ENCODE results near the gene NOX4. TPM values are rescaled to one million over a fixed set of nuclear protein-coding genes. Genes with fewer than 3 reads are reported as not detected.

Gene NOX4
- total RNA-seq, 3 donors from 2014 or later: 0.65 to 1.2 TPM; not detected in 1

DNA sequence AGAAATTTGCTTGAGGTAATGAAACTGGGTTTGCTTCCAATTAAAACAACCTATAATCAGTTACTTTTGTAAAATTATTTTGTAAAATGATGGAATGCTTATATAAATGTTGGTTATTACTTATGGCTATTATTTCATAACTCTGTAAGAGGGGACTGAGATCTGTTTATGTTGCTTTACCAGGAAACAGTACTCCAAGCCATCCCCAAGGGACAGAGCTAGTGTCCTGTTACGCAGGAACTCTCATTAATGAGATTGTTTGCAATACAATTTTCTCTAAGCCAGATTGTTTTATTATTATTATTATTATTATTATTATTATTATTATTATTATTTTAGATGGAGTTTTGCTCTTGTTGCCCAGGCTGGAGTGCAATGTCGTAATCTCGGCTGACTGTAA is 2.3 kb upstream of the NOX4 start:
- intact Hi-C loops (cut with DNase I, micrococcal nuclease): no loop called here
- ATAC-seq (no peak), DNase-seq (no peak)
- Histone ChIP-seq H3K4me1 (ENCODE audit: low read depth) (no peaks in the 10 kb centered on the region), H3K9me3 (no peaks in the 10 kb centered on the region), H3K4me3 (no peak overlapping the region), H3K36me3 (ENCODE audit: low read depth) (no peaks in the 10 kb centered on the region)
- TF ChIP-seq CTCF (IDR thresholded peaks at IDR 0.05): no peak

- no peaks in the 10 kb centered on the region for H3K9me3 ChIP-seq
- no peak for DNase-seq
- intact Hi-C loops (cut with DNase I, micrococcal nuclease): no loop called here
- no peaks in the 10 kb centered on the region for H3K36me3 ChIP-seq (ENCODE audit: low read depth)
- H3K4me1 ChIP-seq (ENCODE audit: low read depth): no peaks in the 10 kb centered on the region
- no peak overlapping the region for H3K4me3 ChIP-seq
- no peak for ATAC-seq
- TF ChIP-seq CTCF (IDR thresholded peaks at IDR 0.05): no peak
These were observed 584 bp downstream of the NOX4 start for GRCh38 chr11:89490602-89490980.

DNA sequence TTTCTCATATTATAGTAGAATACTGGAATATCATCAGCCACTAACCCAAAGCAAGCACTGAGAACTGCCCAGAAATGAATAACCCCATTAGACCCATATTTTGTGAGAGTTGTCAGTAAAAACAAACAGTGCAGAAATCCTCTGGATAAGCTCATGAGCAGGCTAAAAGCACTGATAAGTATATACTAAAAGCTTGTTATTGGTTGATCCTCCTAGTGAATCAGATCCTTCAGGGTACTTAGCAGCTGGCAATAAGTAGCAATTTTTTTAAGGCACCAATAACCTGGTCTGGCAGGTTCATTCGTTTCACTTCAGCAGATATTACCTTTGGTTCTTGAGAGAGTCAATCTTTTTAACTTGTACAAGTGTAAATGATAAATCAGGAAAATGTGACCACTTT is 1.2 kb downstream of the NOX4 start:
- no peak overlapping the region for H3K4me3 ChIP-seq
- no peaks in the 10 kb centered on the region for H3K36me3 ChIP-seq (ENCODE audit: low read depth)
- intact Hi-C loops (cut with DNase I, micrococcal nuclease): no loop called here
- no peak for TF ChIP-seq CTCF (IDR thresholded peaks at IDR 0.05)
- ATAC-seq (no peak), DNase-seq (no peak)
- H3K4me1 ChIP-seq (ENCODE audit: low read depth): no peaks in the 10 kb centered on the region
- no peaks in the 10 kb centered on the region for H3K9me3 ChIP-seq

GRCh38 chr11:89487016-89487415 is 4.2 kb downstream of the NOX4 start:
- H3K9me3 ChIP-seq: no peaks in the 10 kb centered on the region
- DNase-seq (no peak), ATAC-seq (no peak)
- H3K36me3 ChIP-seq (ENCODE audit: low read depth): no peaks in the 10 kb centered on the region
- intact Hi-C loops (cut with DNase I, micrococcal nuclease): no loop called here
- no peak overlapping the region for H3K4me3 ChIP-seq
- H3K4me1 ChIP-seq (ENCODE audit: low read depth): no peaks in the 10 kb centered on the region
- no peak for TF ChIP-seq CTCF (IDR thresholded peaks at IDR 0.05)

GRCh38 chr11:89484896-89485295 is 6.3 kb downstream of the NOX4 start:
- ATAC-seq (no peak), DNase-seq (no peak)
- Histone ChIP-seq H3K9me3 (no peaks in the 10 kb centered on the region), H3K4me1 (ENCODE audit: low read depth) (no peaks in the 10 kb centered on the region), H3K36me3 (ENCODE audit: low read depth) (no peaks in the 10 kb centered on the region), H3K4me3 (no peak overlapping the region)
- TF ChIP-seq CTCF (IDR thresholded peaks at IDR 0.05): no peak
- intact Hi-C loops (cut with DNase I, micrococcal nuclease): no loop called here

GRCh38 chr11:89477175-89477574 is 14.0 kb downstream of the NOX4 start:
- Histone ChIP-seq H3K4me3 (no peak overlapping the region), H3K36me3 (ENCODE audit: low read depth) (no peaks in the 10 kb centered on the region), H3K4me1 (ENCODE audit: low read depth) (no peaks in the 10 kb centered on the region), H3K9me3 (no peaks in the 10 kb centered on the region)
- intact Hi-C loops (cut with DNase I, micrococcal nuclease): no loop called here
- TF ChIP-seq CTCF (IDR thresholded peaks at IDR 0.05): no peak
- DNase-seq (peak in 1 of 3 donors; percentile 58), ATAC-seq (peak; percentile 13)

Measured in mucosa of descending colon (tissue), 3 donors.